GM23248 (cell line): ENCODE measurements around the gene PGPEP1. TPM values are rescaled to one million over a fixed set of nuclear protein-coding genes. Genes with fewer than 3 reads are reported as not detected.
"Not testable (repeated sequence)": the region's sequence is repeated elsewhere in the genome, so short reads cannot be mapped to it uniquely, and the experiment has no call there.

Source experiments
- DNase-seq: peaks from one replicate; pipeline ENCODE4 v3.0.0-alpha.2; 2015
- H2AFZ ChIP-seq: fragments of 200-600 bp; sonication (generic); 2 replicates; pipeline ENCODE4 v1.6.1; 2016; ENCODE audit warnings: antibody characterized with exemption
- H3F3A ChIP-seq: fragments of 200-600 bp; sonication (generic); 2 replicates; pipeline ENCODE4 v1.6.1; 2016; ENCODE audit warnings: mild to moderate bottlenecking, antibody characterized with exemption, mixed run types; ENCODE audit not compliant: insufficient read depth
- H3K27ac ChIP-seq: fragments of 200-600 bp; sonication (generic); 2 replicates; pipeline ENCODE4 v1.5.1; 2016; ENCODE audit warnings: mild to moderate bottlenecking
- H3K27me3 ChIP-seq: fragments of 200-600 bp; sonication (generic); replicated peaks from 2 replicates; pipeline ENCODE4 v1.6.1; 2016; ENCODE audit warnings: mild to moderate bottlenecking; ENCODE audit not compliant: insufficient read depth
- H3K36me3 ChIP-seq: fragments of 200-600 bp; sonication (generic); 2 replicates; pipeline ENCODE4 v1.6.1; 2016; ENCODE audit warnings: low read depth, mild to moderate bottlenecking
- H3K4me1 ChIP-seq: fragments of 200-600 bp; sonication (generic); 2 replicates; pipeline ENCODE4 v1.6.1; 2016; ENCODE audit warnings: mild to moderate bottlenecking; ENCODE audit not compliant: insufficient read depth
- H3K4me2 ChIP-seq: fragments of 200-600 bp; sonication (generic); one replicate; pipeline ENCODE4 v1.6.1; 2016; ENCODE audit warnings: mild to moderate bottlenecking; ENCODE audit not compliant: unreplicated experiment
- H3K4me3 ChIP-seq: fragments of 200-600 bp; sonication (generic); 2 replicates; pipeline ENCODE4 v1.5.1; 2016; ENCODE audit warnings: mild to moderate bottlenecking
- H3K79me2 ChIP-seq: fragments of 200-600 bp; sonication (generic); 2 replicates; pipeline ENCODE4 v1.6.1; 2016; ENCODE audit warnings: mild to moderate bottlenecking; ENCODE audit not compliant: insufficient read depth
- H3K9ac ChIP-seq: fragments of 200-600 bp; sonication (generic); 2 replicates; pipeline ENCODE4 v1.6.1; 2016; ENCODE audit warnings: mild to moderate bottlenecking
- H3K9me2 ChIP-seq: fragments of 200-600 bp; sonication (generic); 2 replicates; pipeline ENCODE4 v1.6.1; 2016; ENCODE audit warnings: mixed run types, mild to moderate bottlenecking, moderate library complexity; ENCODE audit not compliant: insufficient read depth
- H3K9me3 ChIP-seq: fragments of 200-600 bp; sonication (generic); one replicate; pipeline ENCODE4 v1.6.1; 2017; ENCODE audit warnings: low read depth
- H4K20me1 ChIP-seq: fragments of 200-600 bp; sonication (generic); 2 replicates; pipeline ENCODE4 v1.6.0; 2016; ENCODE audit not compliant: insufficient read depth
- EZH2 ChIP-seq: fragments of 200-600 bp; sonication (generic); IDR thresholded peaks from 2 replicates; pipeline ENCODE4 v1.6.1; 2018; ENCODE audit warnings: antibody characterized with exemption, mild to moderate bottlenecking; ENCODE audit not compliant: insufficient read depth, poor library complexity, severe bottlenecking
- EZH2phosphoT487 ChIP-seq: fragments of 200-600 bp; sonication (generic); IDR thresholded peaks from 2 replicates; pipeline ENCODE4 v1.6.1; 2018; ENCODE audit warnings: antibody characterized with exemption, moderate library complexity, mild to moderate bottlenecking, low read depth; ENCODE audit not compliant: insufficient read depth
- WGBS, 2 experiments: methylation state at CpG; one replicate each; pipeline ENCODE4 v1.1.6; 2015 to 2017; ENCODE audit warnings: low lambda C conversion rate in 2 of 2, low coverage in 1 of 2; ENCODE audit errors: missing lambda C conversion rate in 2 of 2; 5-methylcytosine and 5-hydroxymethylcytosine counted together
- in situ Hi-C: fragments of 300-500 bp; cut with MboI; formaldehyde crosslinking; loops from 2 replicates; pipeline ENCODE4 v1.15.0; 2020
- polyA plus RNA-seq: library from polyadenylated mRNA; unstranded; fragments of >200 nt; fragmentation: Nextera tagmentation; extraction: Ambion mirVana; gene quantifications from 2 replicates; pipeline ENCODE4 v1.2.1, GENCODE V29; 2016
- total RNA-seq: library from RNA; depleted of rRNA; stranded (reverse); fragments of >200 nt; shearing (Covaris generic); gene quantifications from 2 replicates; pipeline ENCODE4 v1.2.3, GENCODE V29; 2014

The PGPEP1 gene
- total and polyA plus RNA-seq, 2 experiments from 2014 or later: 12.0 to 14.5 TPM

- no peaks in the 10 kb centered on the region for H3K9me3 ChIP-seq
- peak within 1 kb of the TSS; percentile 100 for H3K4me2 ChIP-seq
- H3K9me2 ChIP-seq: no peaks in the 10 kb centered on the region
- peak; percentile 99 for DNase-seq
- H3K9ac ChIP-seq: peak within 1 kb of the TSS; percentile 89
- H3K79me2 ChIP-seq: peaks cover 48% of the 10 kb centered on the region
- no peaks in the 10 kb centered on the region for H3K36me3 ChIP-seq
- in situ Hi-C loops: loop anchor here (5.0 kb wide), 1 partner anchor 46 kb away; no protein-coding TSS in a partner anchor
- H3K27ac ChIP-seq: peak within 1 kb of the TSS; percentile 82
- TF ChIP-seq EZH2 (no peak), EZH2phosphoT487 (no peak)
- peak within 1 kb of the TSS; percentile 98 for H2AFZ ChIP-seq
- peaks cover 18% of the 10 kb centered on the region for H3F3A ChIP-seq
- H3K4me3 ChIP-seq: peak within 1 kb of the TSS; percentile 81
- WGBS, 2 experiments: 1% methylated on average over 63 to 65 of the region's 75 CpGs
- no peaks in the 10 kb centered on the region for H3K27me3 ChIP-seq
- H4K20me1 ChIP-seq: no peaks in the 10 kb centered on the region
- H3K4me1 ChIP-seq: peaks cover 20% of the 10 kb centered on the region
These were observed 17.5 kb upstream of the PGPEP1 start, which contains the start of gene LSM4 for GRCh38 chr19:18322759-18323460. Gene LSM4, minus strand, starts transcription at chr19:18323076. Its CDS starts 56 bp downstream, at chr19:18323020.

- not testable (repeated sequence) for DNase-seq, H3K9me2 ChIP-seq, H3K9me3 ChIP-seq, H3K4me3 ChIP-seq, H3K36me3 ChIP-seq, H3K4me2 ChIP-seq, H3K27me3 ChIP-seq, H4K20me1 ChIP-seq
- peak overlapping the region; percentile 98 for H2AFZ ChIP-seq
- peaks cover 26% of the 10 kb centered on the region for H3K4me1 ChIP-seq
- in situ Hi-C loops: loop anchor here (5.0 kb wide), 1 partner anchor 47 kb away; no protein-coding TSS in a partner anchor
- H3K9ac ChIP-seq: peak overlapping the region; percentile 89
- peaks cover 26% of the 10 kb centered on the region for H3F3A ChIP-seq
- H3K27ac ChIP-seq: peak overlapping the region; percentile 82
- peaks cover 35% of the 10 kb centered on the region for H3K79me2 ChIP-seq
- 25 to 27% methylated on average over 6 of the region's 6 CpGs for WGBS, 2 experiments
These were observed 16.0 kb upstream of the PGPEP1 start for GRCh38 chr19:18324373-18324731.

- Histone ChIP-seq H3K4me3 (no peak overlapping the region), H3K27ac (no peak overlapping the region), H3K4me1 (peaks cover 20% of the 10 kb centered on the region), H3K9me2 (no peaks in the 10 kb centered on the region), H3K4me2 (no peak overlapping the region), H3F3A (peaks cover 30% of the 10 kb centered on the region), H3K9ac (no peak overlapping the region), H2AFZ (peak overlapping the region; percentile 14; the same call in 1 of the 2 replicates), H3K79me2 (peaks cover 10% of the 10 kb centered on the region), H3K27me3 (no peaks in the 10 kb centered on the region), H3K9me3 (no peaks in the 10 kb centered on the region), H4K20me1 (no peaks in the 10 kb centered on the region), H3K36me3 (no peaks in the 10 kb centered on the region)
- no peak for TF ChIP-seq EZH2
- no peak for TF ChIP-seq EZH2phosphoT487
- in situ Hi-C loops: no loop called here
- 70 to 78% methylated on average over 5 of the region's 5 CpGs for WGBS, 2 experiments
- no peak for DNase-seq
These were observed 13.6 kb upstream of the PGPEP1 start for GRCh38 chr19:18326772-18327171.

GRCh38 chr19:18328340-18329034 is 11.9 kb upstream of the PGPEP1 start:
- no peaks in the 10 kb centered on the region for H3K79me2 ChIP-seq
- peak overlapping the region; percentile 94 for H2AFZ ChIP-seq
- H3K9ac ChIP-seq: peak overlapping the region; percentile 67
- no peaks in the 10 kb centered on the region for H3K9me2 ChIP-seq
- TF ChIP-seq EZH2phosphoT487 (no peak), EZH2 (no peak)
- no peaks in the 10 kb centered on the region for H3K36me3 ChIP-seq
- 2% methylated on average over 9 of the region's 9 CpGs for WGBS, 2 experiments
- DNase-seq: peak; percentile 98
- peak overlapping the region; percentile 67 for H3K4me3 ChIP-seq
- H3K4me1 ChIP-seq: peaks cover 11% of the 10 kb centered on the region
- H3K27ac ChIP-seq: peak overlapping the region; percentile 56
- H3K9me3 ChIP-seq: no peaks in the 10 kb centered on the region
- no peaks in the 10 kb centered on the region for H4K20me1 ChIP-seq
- in situ Hi-C loops: no loop called here
- peaks cover 22% of the 10 kb centered on the region for H3F3A ChIP-seq
- peak overlapping the region; percentile 93 for H3K4me2 ChIP-seq
- H3K27me3 ChIP-seq: no peaks in the 10 kb centered on the region
